OCI-LY7 (cell line): ENCODE results near the gene PLPP4.

Experiments
- CTCF ChIP-seq: fragments of 200-600 bp; sonication (generic); conservative IDR thresholded peaks from 2 replicates; pipeline ENCODE4 v1.5.1; 2014; ENCODE audit warnings: mild to moderate bottlenecking, antibody characterized with exemption, low read length, moderate library complexity, mixed read lengths
- EZH2phosphoT487 ChIP-seq: fragments of 200-600 bp; sonication (generic); IDR thresholded peaks from 2 replicates; pipeline ENCODE4 v1.6.1; 2018; ENCODE audit warnings: low read depth, borderline replicate concordance, mild to moderate bottlenecking, mixed run types, antibody characterized with exemption, low read length, moderate library complexity, mixed read lengths

GRCh38 chr10:120540486-120540885 lies 83.5 kb downstream of the PLPP4 start:
- TF ChIP-seq CTCF (no peak), EZH2phosphoT487 (no peak)
